ENCODE measurements around the gene MYBPH.

Gene MYBPH

DNA sequence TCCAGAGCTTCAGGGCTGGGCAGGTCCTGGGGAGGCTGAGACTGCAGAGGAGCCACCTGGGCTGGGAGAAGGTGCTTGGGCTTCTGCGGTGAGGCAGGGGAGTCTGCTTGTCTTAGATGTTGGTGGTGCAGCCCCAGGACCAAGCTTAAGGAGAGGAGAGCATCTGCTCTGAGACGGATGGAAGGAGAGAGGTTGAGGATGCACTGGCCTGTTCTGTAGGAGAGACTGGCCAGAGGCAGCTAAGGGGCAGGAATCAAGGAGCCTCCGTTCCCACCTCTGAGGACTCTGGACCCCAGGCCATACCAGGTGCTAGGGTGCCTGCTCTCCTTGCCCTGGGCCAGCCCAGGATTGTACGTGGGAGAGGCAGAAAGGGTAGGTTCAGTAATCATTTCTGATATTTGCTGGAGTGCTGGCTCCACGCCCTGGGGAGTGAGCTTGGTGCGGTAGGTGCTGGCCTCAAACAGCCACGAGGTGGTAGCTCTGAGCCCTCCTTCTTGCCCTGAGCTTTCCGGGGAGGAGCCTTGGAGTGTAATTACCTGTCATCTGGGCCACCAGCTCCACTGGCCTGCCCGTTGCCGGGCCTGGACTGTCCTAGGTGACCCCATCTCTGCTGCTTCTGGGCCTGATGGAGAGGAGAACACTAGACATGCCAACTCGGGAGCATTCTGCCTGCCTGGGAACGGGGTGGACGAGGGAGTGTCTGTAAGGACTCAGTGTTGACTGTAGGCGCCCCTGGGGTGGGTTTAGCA lies 9.3 kb downstream of the MYBPH start:
- DNase-seq (ENCODE audit: low read depth in 2 of 2) = no peak

DNA sequence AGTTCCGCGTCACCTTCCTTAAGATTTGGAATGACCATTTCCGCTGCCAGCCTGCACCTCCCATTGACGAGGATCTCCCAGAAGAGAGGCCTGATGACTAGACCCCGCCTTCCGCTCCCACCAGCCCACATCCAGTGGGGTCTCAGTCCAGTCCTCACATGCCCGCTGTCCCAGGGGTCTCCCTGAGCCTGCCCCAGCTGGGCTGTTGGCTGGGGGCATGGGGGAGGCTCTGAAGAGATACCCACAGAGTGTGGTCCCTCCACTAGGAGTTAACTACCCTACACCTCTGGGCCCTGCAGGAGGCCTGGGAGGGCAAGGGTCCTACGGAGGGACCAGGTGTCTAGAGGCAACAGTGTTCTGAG lies 9.8 kb downstream of the MYBPH start:
- DNase-seq (ENCODE audit: low read depth in 2 of 2) = no peak

DNA sequence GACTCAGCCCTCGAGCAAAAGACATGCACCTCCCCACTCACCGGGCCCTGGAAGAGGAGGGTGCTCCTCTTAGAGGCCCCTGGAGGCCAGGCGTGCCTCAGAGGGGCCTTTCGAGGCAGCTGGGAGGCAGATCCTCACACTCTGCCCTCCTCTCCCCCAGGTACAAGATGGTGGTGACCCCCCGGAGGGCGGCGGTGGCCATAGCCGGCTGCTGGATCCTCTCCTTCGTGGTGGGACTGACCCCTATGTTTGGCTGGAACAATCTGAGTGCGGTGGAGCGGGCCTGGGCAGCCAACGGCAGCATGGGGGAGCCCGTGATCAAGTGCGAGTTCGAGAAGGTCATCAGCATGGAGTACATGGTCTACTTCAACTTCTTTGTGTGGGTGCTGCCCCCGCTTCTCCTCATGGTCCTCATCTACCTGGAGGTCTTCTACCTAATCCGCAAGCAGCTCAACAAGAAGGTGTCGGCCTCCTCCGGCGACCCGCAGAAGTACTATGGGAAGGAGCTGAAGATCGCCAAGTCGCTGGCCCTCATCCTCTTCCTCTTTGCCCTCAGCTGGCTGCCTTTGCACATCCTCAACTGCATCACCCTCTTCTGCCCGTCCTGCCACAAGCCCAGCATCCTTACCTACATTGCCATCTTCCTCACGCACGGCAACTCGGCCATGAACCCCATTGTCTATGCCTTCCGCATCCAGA lies 10.4 kb downstream of the MYBPH start:
- DNase-seq (ENCODE audit: low read depth in 2 of 2) = no peak

DNA sequence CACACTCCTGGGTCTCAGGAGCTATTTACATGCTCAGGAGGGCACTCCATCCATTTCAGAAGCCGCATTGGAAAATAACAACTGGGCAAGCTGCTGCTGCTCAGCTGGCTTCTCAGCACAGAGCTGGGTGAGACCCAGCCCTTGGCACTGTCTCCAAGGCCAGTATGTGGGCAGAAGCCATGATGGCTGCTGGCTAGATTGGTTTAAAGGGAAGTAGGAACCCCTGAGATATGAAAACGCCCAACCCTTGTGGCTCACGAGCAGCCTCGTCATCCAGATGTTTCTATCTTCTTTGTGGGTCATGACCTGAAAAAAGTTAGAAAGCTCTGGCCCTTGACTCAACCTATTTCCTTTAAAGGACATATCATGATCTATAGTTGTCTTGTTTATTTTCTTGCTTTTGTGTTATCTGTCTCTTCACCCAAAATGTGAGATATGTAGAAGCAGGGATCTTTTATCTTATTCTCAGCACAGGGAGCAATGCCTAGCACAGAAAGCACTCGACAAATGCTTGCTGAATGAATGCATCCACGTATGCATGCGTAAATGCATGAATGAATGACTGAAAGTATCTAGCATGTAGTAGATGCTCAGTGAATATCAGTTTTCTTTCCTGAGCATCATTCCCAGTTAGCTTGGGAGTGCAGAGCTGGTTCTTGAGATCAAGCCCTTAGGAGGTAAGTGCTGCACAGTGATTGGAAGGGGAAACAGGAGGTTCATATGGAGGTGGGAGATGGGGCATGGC lies 11.6 kb downstream of the MYBPH start:
- DNase-seq (ENCODE audit: low read depth in 2 of 2) = no peak

DNA sequence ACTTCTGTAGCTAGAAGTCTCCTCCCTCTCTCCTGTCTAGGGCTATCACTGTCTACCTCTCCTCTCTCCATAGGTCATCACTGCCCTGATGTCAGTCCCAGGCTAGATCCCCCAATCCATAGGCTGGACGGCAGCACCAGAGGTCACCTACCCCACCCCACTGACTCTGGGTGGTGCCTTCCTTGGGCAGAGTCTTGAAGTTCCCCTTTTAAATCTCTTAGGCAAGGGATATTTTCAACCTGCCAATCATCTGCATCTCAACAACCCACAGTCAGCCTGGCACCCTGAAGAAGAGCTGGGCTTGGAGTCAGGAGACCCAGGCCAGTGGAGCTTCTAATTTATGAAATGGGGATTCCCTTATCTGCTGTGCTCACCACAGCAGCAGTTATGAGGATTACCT lies 13.2 kb downstream of the MYBPH start:
- no peak for DNase-seq (ENCODE audit: low read depth in 2 of 2)

DNA sequence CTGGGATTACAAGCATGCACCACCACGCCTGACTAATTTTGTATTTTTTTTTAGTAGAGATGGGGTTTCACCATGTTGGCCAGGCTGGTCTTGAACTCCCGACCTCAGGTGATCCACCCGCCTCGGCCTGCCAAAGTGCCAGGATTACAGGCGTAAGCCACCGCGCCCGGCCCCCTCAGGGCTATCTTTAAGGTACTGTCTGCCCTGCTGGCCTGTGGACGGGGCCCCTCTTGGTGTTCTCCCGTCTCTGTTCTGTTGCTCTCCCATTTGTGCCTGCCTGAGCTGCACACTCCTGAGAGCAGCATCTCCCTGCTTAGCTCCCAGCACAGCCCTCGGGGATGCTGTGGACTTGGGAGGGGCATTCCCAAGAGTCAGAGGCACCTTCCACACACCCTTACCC lies 13.9 kb downstream of the MYBPH start:
- DNase-seq (ENCODE audit: low read depth in 2 of 2) = no peak

DNA sequence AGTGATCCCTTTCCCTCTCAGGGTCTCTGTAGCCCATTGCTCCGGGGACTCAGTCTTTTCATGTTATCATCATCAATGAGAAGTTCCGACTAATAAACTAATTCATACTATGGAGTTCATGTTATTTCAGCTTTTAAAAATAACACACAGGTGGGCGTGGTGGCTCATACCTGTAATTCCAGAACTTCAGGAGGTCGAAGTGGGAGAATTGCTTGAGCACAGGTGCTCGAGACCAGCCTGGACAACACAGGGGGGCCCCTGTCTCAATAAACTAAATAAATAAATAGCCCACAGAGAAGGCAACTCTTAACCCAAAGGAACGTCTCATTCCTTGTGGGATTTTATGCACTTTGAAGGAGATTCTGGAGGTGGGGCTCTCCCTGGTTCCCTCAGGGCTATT lies 14.5 kb downstream of the MYBPH start:
- no peak for DNase-seq (ENCODE audit: low read depth in 2 of 2)

DNA sequence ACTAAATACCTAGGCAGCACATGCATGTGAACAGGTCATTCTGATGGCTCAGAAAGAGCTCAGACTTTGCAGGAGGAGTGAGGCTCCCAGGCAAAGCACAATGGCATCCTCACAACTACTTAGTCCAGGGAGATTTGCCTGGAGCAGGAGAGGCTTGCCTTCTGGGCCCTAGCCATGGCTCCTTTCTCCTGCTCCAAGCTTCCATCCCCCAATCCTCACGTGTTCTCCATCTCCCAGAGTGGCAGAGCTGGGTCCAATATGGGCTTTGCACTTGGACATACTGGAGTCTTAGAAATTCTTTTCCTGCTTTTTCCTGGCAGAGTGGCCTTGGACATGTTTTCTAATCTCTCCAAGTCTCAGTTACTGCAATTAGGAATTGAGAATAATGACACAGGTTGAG lies 15.8 kb downstream of the MYBPH start:
- DNase-seq (ENCODE audit: low read depth in 2 of 2) = no peak

DNA sequence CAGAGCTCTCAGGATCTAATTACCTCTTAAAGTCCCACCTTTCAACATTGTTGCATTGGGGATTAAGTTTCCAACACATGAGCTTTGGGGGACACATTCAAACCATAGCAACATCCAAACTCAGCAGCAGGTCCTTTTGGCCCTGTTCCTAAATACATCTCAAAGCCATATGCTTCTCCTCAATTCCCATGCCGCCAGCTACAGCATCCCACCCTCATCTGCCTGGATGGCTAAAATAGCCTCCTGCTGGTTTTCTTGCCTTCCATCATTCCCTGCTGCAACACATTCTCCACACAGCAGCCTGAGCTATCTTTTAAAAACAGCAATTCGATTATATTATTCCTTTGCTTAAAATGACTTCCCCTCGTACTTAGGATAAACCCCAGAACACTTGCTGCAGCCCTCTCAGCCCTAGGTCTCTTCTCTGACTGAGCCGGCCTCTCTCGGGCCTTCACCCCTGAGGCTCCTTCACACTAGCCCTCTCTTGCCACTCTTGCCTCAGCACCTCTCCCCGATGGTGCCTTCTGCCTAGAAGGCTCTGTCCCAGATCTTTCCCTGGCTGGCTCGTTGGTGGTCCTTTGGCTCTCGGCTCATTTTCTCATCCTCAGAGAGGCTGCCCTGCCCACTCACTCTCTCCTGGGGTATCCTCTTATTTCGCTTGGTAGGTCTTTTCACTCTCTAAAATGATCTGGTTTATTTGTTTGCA lies 16.5 kb downstream of the MYBPH start:
- DNase-seq (ENCODE audit: low read depth in 2 of 2) = no peak

DNA sequence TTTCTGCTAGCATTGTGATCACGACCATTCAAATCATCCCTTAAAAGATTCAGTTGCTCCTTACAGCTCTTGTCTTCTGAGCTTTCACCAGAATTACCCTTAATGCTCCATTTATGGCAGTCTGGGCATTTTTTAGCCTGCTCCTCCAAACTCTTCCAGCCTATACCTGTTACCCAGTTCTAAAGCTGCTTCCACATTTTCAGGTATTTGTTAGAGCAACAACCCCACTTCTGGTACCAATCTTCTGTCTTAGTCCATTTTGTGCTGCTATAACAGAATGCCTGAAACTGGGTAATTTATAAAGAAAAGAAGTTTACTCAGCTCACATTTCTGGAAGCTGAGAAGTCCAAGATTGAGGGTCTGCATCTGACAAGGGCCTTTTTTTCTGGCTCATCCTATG lies 17.2 kb downstream of the MYBPH start:
- DNase-seq (ENCODE audit: low read depth in 2 of 2) = no peak

DNA sequence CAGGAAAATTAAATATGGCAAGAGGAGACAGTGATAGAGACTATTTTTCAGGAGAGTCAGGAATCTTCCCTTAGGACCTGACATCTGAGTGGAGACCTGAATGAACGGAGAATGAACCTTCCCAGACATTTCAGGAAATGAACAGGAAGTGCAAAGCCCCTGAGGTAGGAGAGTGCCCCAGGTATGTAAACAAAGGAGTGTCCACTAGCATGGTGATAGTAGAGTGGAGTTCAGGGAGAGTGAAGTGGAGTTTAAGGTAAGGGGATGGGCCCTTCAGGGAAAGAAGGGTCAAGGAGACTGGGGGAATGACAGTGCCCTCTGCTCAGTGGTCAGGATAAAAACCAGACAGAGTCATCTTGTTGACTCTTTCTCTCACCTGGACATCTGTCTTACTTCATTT lies 19.3 kb downstream of the MYBPH start:
- DNase-seq (ENCODE audit: low read depth in 2 of 2) = no peak

DNA sequence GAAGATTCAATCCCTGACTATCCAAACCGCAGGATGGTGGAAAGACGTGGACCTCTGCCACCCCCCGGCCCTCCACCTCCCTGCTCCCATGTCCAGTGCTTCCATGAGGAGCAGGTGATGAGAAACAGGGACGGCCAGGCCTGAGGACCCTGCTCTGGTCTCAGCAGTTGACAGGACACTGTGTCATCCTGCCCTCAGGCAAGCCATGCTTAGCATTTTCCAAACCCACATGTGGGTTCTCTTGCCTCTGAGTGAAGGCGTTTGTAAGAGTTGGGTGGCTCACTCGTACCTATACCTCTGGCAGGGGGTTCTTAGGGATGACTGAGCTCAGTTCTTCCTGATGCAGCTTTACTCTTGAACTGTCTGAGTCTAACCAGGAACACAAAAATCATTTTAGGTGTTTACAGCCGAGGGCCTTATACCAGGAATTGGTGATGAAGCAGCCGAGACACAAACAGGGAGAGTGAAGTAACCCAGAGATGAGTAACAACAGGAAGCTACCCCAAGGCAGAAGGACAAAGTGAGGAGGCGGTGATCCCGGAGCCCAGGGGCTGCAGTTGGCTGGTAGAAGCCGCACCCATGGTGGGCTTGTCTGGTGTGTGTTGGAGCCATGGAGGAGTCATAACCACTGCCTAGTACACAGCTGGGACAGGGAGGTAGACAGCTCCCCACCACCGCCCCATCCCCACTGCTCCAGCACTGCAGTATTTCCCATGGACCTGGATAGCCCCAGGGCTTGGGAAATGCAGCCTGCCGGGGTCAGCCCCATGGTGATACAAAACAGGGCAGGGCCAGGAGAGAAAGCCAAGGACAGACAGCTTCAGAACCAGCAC lies 21.4 kb downstream of the MYBPH start:
- DNase-seq (ENCODE audit: low read depth in 2 of 2) = no peak

DNA sequence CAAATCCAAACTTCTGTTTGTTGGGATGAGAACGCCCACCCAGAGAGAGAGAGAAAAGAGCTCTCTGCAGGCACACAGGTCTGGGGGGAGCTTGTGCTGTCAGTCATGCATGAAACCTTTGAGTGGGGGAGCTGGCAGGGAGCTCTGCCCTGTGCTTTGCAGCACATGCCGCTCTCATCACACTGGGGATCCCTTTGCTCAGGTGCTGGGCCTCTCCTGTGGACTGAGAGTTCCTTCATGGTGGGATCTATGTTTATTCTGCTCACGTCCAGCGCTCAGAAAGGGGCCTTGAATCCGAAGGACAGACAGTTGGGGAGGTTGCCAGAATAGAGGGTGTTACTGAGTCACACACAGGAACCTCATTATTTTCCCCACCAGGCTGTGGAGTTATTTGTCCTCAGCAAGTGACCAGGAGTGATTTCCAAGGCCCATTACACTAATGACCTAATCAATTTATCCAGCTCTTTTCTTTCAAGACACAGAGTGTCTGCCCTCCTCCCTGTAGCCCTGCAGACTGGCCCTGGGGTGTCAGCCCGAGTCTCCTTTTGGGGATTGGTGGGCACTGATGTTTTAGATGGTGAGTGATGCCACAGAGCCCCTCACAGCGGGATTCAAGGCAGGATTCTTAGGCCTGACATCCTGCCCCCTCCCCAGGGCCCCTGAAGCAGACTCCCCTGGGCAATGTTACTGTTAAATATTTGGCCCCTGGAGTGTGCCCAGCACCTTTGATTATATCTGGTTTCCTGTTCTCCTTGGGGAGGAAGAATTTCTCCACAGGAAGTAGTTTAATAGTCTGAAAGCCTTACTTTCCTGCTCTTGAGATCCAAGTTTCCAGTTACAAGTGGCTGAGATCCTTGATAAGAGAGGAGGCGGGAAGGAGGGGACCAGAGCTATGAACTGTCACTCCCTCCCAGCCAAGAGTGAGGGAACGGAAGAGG lies 22.3 kb downstream of the MYBPH start:
- no peak for DNase-seq (ENCODE audit: low read depth in 2 of 2)

DNA sequence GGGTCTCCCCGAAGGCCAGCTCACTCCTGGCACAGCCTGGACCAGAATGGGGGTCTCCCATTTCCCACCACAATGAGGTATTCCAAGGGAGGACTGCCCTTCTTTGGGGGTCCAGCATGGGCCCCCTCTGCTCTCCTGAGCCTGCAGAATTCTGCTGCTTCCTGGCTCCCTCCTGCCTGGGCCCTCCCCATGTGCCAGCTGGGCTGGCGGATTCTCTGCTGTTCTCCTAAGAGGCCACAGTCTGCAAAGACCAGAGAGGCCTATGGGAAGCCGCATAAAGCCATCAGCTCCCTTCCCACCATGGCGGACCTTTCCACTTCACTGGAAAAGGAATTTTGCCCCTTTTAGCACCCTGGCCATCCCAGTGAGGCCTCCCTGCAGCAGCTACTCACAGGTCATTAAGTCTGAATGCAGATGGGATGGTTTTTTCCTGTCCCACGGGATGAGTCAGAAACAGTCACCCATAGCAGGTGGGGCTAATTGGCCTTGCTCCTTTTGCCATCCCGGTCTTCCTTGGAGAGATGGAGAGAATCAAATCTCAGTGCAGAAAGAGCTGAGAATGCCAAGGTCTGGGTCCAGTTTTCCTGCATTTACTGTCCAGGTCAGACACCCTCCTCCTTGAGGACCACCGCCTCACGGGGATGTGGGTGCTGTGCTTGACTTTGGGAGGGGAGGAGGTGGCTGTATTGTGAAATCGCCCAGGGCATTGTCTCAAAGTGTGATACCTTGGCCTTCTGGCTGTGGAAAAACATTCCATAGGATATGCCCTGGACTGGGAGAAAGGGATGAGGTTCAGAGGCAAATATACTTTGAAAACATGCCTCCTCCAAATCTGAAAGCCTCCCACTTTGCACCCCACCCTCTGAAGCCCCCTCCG lies 23.2 kb downstream of the MYBPH start:
- no peak for DNase-seq (ENCODE audit: low read depth in 2 of 2)

DNA sequence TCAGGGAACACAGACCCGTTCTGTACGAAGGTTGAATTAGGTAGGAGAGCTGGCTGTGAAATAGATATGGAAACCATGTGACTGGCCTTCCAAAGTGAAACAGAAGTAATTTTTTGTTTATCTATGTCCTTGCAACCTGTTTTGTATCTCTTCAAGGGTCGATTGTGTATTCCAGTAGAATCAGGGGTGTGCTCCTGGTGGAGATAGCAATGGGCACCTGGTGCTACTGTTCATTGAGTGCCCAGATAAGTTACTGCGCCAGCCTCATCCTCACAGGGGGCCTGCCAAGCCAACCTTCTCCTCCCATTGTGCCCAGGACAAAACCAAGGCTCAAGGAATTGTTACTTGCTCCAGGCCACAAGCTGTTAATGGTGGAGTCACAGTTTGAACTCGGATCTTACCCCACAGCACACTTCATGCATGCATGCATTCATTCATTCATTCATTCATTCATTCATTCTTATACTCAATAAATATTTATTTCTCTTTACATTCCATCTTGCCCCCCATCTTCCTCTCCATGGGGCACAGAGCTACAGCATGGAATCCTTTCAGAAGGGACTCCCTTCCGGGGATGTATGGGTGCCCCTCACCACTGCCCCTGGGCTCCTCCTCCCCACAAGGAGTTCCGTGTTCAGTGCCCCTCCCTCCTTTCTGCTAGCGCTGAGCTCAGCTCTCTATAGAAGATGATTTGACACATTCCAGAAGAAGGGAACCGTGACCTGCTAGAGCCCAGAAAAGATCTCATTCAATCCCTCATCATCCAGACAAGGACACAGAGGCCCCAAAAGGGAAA lies 24.1 kb downstream of the MYBPH start:
- DNase-seq (ENCODE audit: low read depth in 2 of 2) = no peak

DNA sequence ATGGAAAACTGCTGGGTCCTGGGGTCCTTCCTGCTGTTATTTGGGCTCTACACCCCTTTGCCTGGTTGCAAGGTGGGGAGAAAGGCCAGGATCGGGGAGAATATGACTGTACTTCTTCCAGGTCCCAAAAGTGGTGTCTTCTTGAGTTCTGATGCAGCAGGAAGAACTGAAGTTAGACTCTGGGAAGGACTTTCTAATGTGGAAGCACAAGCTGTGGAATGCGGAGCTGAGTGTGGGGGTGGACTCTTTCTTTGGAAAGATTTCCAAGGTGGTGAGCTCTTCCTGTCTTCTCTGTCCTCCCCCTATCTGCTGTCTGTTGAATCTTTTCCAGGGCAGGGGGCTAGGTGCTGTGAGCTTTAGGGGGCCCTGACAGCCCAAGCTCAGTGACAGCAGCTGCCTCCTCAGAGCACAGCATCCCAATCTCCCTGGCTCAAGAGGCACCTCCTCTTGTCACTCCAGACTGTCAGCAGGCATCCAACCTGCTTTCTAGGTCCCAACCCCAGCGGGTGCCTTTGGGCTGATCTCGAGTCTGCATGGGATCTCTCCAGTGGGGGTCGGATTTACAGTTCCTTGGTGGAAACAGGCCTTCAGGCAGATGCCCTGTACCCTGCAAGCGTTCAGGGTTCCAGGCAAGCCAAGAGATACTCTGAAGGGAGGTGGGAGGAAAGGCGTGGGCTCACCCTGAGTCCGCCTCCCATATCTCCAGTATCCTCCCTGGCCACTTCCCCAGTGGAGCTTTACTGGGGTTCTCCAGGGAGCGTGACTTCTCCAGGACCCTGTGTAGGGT lies 24.9 kb downstream of the MYBPH start:
- no peak for DNase-seq (ENCODE audit: low read depth in 2 of 2)

DNA sequence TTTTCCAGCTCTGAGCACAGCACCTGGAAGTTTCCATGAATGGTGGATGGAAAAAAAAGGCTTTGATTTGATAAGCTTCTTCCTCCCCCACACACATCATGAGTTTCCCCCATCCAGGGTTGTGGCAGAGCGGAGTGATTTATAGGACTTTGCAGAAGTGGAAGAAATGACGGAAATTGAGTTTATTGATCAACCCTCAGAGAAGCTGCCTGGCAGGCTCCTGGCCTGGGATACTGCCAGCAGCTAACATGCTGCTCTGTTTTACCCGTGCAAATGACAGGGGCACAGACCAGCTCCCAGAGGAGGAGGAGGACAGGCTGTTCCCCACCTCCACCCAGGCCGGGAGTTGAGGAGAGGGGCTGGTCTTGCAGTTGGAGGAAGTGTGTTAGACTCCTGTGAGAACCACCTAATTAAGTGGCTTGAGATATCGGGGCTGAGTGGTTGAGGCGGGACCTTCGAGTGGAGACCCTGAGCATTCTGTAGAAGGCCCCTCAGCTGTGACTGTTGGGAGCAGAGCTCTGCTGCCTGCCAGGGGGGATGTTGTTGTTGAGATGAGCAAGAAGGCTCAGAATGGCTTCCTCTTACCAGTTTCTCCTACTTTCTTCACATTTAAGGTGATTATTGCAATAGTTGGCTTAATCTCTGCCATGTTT lies 26.3 kb downstream of the MYBPH start:
- no peak for DNase-seq (ENCODE audit: low read depth in 2 of 2)

Measured in stimulated activated CD8-positive, alpha-beta memory T cell treated with anti-CD3 and anti-CD28 coated beads, Interleukin-7, amount 100 ng/mL, for 1 hour (primary cell).